ENCODE results near the gene SOAT2.
A peak's percentile ranks its signal among the peaks of the same experiment; 100 is the strongest.
"Not testable (repeated sequence)": the region's sequence is repeated elsewhere in the genome, so short reads cannot be mapped to it uniquely, and the experiment has no call there.

The SOAT2 gene

GRCh38 chr12:53079226-53080117 is 23.8 kb upstream of the SOAT2 start, which contains the start of gene SPRYD3:
Gene SPRYD3 (minus strand): TSS chr12:53079390. CDS start chr12:53079333, 57 bp downstream.
- peak; percentile 81 to 99 (median 97) for DNase-seq

GRCh38 chr12:53082637-53083175 is 20.6 kb upstream of the SOAT2 start:
- DNase-seq, result no peak

- DNase-seq, result no peak
Observed at GRCh38 chr12:53086361-53086760, 16.9 kb upstream of the SOAT2 start.

GRCh38 chr12:53090105-53090504 is 13.2 kb upstream of the SOAT2 start:
- DNase-seq, result no peak

- DNase-seq, result no peak
Observed at GRCh38 chr12:53090554-53090953, 12.7 kb upstream of the SOAT2 start.

- DNase-seq, result no peak
Observed at GRCh38 chr12:53091756-53092155, 11.5 kb upstream of the SOAT2 start.

GRCh38 chr12:53093777-53094393 is 9.4 kb upstream of the SOAT2 start:
- DNase-seq, result peak in 1 of 58 donors; percentile 17

GRCh38 chr12:53094394-53094787 is 8.9 kb upstream of the SOAT2 start:
- DNase-seq, result no peak

GRCh38 chr12:53094796-53095595 is 8.3 kb upstream of the SOAT2 start:
- DNase-seq, result not testable (repeated sequence)

- DNase-seq, result not testable (repeated sequence)
Observed at GRCh38 chr12:53095596-53095895, 7.7 kb upstream of the SOAT2 start.

GRCh38 chr12:53096089-53096741 is 7.1 kb upstream of the SOAT2 start:
- DNase-seq, result no peak

- DNase-seq, result no peak
Observed at GRCh38 chr12:53096759-53097158, 6.5 kb upstream of the SOAT2 start.

- peak in 5 of 58 donors; percentile 11 to 33 (median 20) for DNase-seq
Observed at GRCh38 chr12:53097207-53097563, 6.1 kb upstream of the SOAT2 start.

- DNase-seq, result peak in 29 of 58 donors; percentile 10 to 62 (median 37)
Observed at GRCh38 chr12:53097564-53098353, 5.5 kb upstream of the SOAT2 start, which contains the start of gene IGFBP6. Gene IGFBP6 (plus strand): TSS chr12:53097667. CDS start chr12:53097718, 51 bp downstream.

GRCh38 chr12:53098354-53098981 is 4.8 kb upstream of the SOAT2 start:
- DNase-seq, result peak in 25 of 58 donors; percentile 8 to 61 (median 31)

- DNase-seq, result peak in 54 of 58 donors; percentile 10 to 88 (median 52)
Observed at GRCh38 chr12:53099071-53099882, 4.0 kb upstream of the SOAT2 start.

- DNase-seq, result no peak
Observed at GRCh38 chr12:53100466-53101151, 2.7 kb upstream of the SOAT2 start.

GRCh38 chr12:53101266-53101665 is 2.0 kb upstream of the SOAT2 start:
- no peak for DNase-seq

Measured in anterior cingulate cortex (tissue), 58 donors.